Mucosa of rectum (tissue), 2 donors: ENCODE measurements around the gene DOCK10.

Experiments used
- H3K27ac ChIP-seq, 2 donors: one replicate each; pipeline ENCODE4 v1.7.0; 2013; ENCODE audit warnings: inconsistent platforms in 2 of 2, low read depth in 2 of 2, low read length in 2 of 2
- H3K27me3 ChIP-seq, 2 donors: one replicate each; pipeline ENCODE4 v1.7.0; 2013; ENCODE audit warnings: low read length in 2 of 2; ENCODE audit not compliant: control insufficient read depth in 2 of 2, insufficient read depth in 2 of 2
- H3K36me3 ChIP-seq, 2 donors: one replicate each; pipeline ENCODE4 v1.7.0; 2013; ENCODE audit warnings: low read length in 2 of 2; ENCODE audit not compliant: control insufficient read depth in 2 of 2, insufficient read depth in 2 of 2
- H3K4me1 ChIP-seq, 2 donors: one replicate each; pipeline ENCODE4 v1.7.0; 2013; ENCODE audit warnings: low read length in 2 of 2, mild to moderate bottlenecking in 1 of 2; ENCODE audit not compliant: control insufficient read depth in 2 of 2, insufficient read depth in 2 of 2
- H3K4me3 ChIP-seq, 2 donors: one replicate each; pipeline ENCODE4 v1.7.0; 2013; ENCODE audit warnings: low read length in 2 of 2
- H3K9ac ChIP-seq, 2 donors: one replicate each; pipeline ENCODE4 v1.7.0; 2013; ENCODE audit warnings: low read length in 2 of 2, low read depth in 1 of 2, mild to moderate bottlenecking in 1 of 2
- H3K9me3 ChIP-seq, 2 donors: one replicate each; pipeline ENCODE4 v1.7.0; 2013; ENCODE audit warnings: low read length in 2 of 2; ENCODE audit not compliant: control insufficient read depth in 2 of 2
- donor health status: healthy.
- donor health status: Normal muscosa, but diverticular disease.

The DOCK10 gene

GRCh38 chr2:225041851-225042799 is at the start of gene DOCK10:
DOCK10 (minus strand) TSS chr2:225042468; CDS start chr2:225042374, 94 bp downstream.
- H3K27me3 ChIP-seq, result peaks cover 0 to 8% of the 10 kb centered on the region in 2 donors
- H3K36me3 ChIP-seq, result no peaks in the 10 kb centered on the region
- peak within 1 kb of the TSS; percentile 26 to 75 for H3K27ac ChIP-seq
- peak within 1 kb of the TSS; percentile 69 to 90 for H3K4me3 ChIP-seq
- peak within 1 kb of the TSS; percentile 62 to 70 for H3K9ac ChIP-seq
- H3K9me3 ChIP-seq, result no peaks in the 10 kb centered on the region
- H3K4me1 ChIP-seq, result peaks cover 7 to 9% of the 10 kb centered on the region in 2 donors

- Histone ChIP-seq H3K4me3 (no peak overlapping the region), H3K9me3 (no peaks in the 10 kb centered on the region), H3K36me3 (no peaks in the 10 kb centered on the region), H3K27ac (no peak overlapping the region), H3K4me1 (no peaks in the 10 kb centered on the region), H3K27me3 (peaks cover 0 to 3% of the 10 kb centered on the region in 2 donors), H3K9ac (no peak overlapping the region)
Measured at GRCh38 chr2:225091336-225091735, 49.1 kb upstream of the DOCK10 start.

GRCh38 chr2:225090746-225091145 is 48.5 kb upstream of the DOCK10 start:
- Histone ChIP-seq H3K9ac (no peak overlapping the region), H3K9me3 (no peaks in the 10 kb centered on the region), H3K36me3 (no peaks in the 10 kb centered on the region), H3K27me3 (peaks cover 0 to 3% of the 10 kb centered on the region in 2 donors), H3K4me3 (no peak overlapping the region), H3K4me1 (no peaks in the 10 kb centered on the region), H3K27ac (no peak overlapping the region)

GRCh38 chr2:225086915-225087314 is 44.6 kb upstream of the DOCK10 start:
- H3K27ac ChIP-seq, result no peak overlapping the region
- H3K9me3 ChIP-seq, result no peaks in the 10 kb centered on the region
- H3K27me3 ChIP-seq, result peaks cover 0 to 3% of the 10 kb centered on the region in 2 donors
- no peak overlapping the region for H3K4me3 ChIP-seq
- no peaks in the 10 kb centered on the region for H3K4me1 ChIP-seq
- H3K36me3 ChIP-seq, result no peaks in the 10 kb centered on the region
- no peak overlapping the region for H3K9ac ChIP-seq

GRCh38 chr2:225086439-225086838 is 44.2 kb upstream of the DOCK10 start:
- peaks cover 0 to 3% of the 10 kb centered on the region in 2 donors for H3K27me3 ChIP-seq
- no peaks in the 10 kb centered on the region for H3K4me1 ChIP-seq
- no peaks in the 10 kb centered on the region for H3K36me3 ChIP-seq
- H3K9me3 ChIP-seq, result no peaks in the 10 kb centered on the region
- H3K27ac ChIP-seq, result no peak overlapping the region
- no peak overlapping the region for H3K9ac ChIP-seq
- no peak overlapping the region for H3K4me3 ChIP-seq

- H3K4me3 ChIP-seq, result no peak overlapping the region
- H3K36me3 ChIP-seq, result no peaks in the 10 kb centered on the region
- H3K9me3 ChIP-seq, result no peaks in the 10 kb centered on the region
- H3K4me1 ChIP-seq, result no peaks in the 10 kb centered on the region
- no peaks in the 10 kb centered on the region for H3K27me3 ChIP-seq
- no peak overlapping the region for H3K27ac ChIP-seq
- no peak overlapping the region for H3K9ac ChIP-seq
Measured at GRCh38 chr2:225083276-225083675, 41.0 kb upstream of the DOCK10 start.

- no peaks in the 10 kb centered on the region for H3K4me1 ChIP-seq
- no peak overlapping the region for H3K27ac ChIP-seq
- no peaks in the 10 kb centered on the region for H3K36me3 ChIP-seq
- H3K4me3 ChIP-seq, result no peak overlapping the region
- no peaks in the 10 kb centered on the region for H3K9me3 ChIP-seq
- no peaks in the 10 kb centered on the region for H3K27me3 ChIP-seq
- H3K9ac ChIP-seq, result no peak overlapping the region
Measured at GRCh38 chr2:225076125-225076524, 33.9 kb upstream of the DOCK10 start.

- Histone ChIP-seq H3K9me3 (no peaks in the 10 kb centered on the region), H3K9ac (no peak overlapping the region), H3K36me3 (no peaks in the 10 kb centered on the region), H3K27ac (no peak overlapping the region), H3K27me3 (no peaks in the 10 kb centered on the region), H3K4me3 (no peak overlapping the region), H3K4me1 (no peaks in the 10 kb centered on the region)
Measured at GRCh38 chr2:225074919-225075681, 32.8 kb upstream of the DOCK10 start.

- H3K27ac ChIP-seq, result no peak overlapping the region
- H3K9ac ChIP-seq, result no peak overlapping the region
- H3K4me3 ChIP-seq, result no peak overlapping the region
- no peaks in the 10 kb centered on the region for H3K4me1 ChIP-seq
- no peaks in the 10 kb centered on the region for H3K9me3 ChIP-seq
- H3K36me3 ChIP-seq, result no peaks in the 10 kb centered on the region
- H3K27me3 ChIP-seq, result no peaks in the 10 kb centered on the region
Measured at GRCh38 chr2:225074366-225074765, 32.1 kb upstream of the DOCK10 start.

GRCh38 chr2:225073198-225073597 is 30.9 kb upstream of the DOCK10 start:
- Histone ChIP-seq H3K36me3 (no peaks in the 10 kb centered on the region), H3K4me1 (no peaks in the 10 kb centered on the region), H3K27me3 (no peaks in the 10 kb centered on the region), H3K9me3 (no peaks in the 10 kb centered on the region), H3K9ac (no peak overlapping the region), H3K4me3 (no peak overlapping the region), H3K27ac (no peak overlapping the region)
